HG02973 (cell line): ENCODE measurements around the gene GPD1.
A peak's percentile ranks its signal among the peaks of the same experiment; 100 is the strongest.

Experiments
- ATAC-seq: cut with Tn5 transposase; IDR thresholded peaks from one replicate; pipeline ENCODE4 v1.9.1; 2021; ENCODE audit warnings: moderate library complexity; ENCODE audit not compliant: unreplicated experiment

Gene GPD1

DNA sequence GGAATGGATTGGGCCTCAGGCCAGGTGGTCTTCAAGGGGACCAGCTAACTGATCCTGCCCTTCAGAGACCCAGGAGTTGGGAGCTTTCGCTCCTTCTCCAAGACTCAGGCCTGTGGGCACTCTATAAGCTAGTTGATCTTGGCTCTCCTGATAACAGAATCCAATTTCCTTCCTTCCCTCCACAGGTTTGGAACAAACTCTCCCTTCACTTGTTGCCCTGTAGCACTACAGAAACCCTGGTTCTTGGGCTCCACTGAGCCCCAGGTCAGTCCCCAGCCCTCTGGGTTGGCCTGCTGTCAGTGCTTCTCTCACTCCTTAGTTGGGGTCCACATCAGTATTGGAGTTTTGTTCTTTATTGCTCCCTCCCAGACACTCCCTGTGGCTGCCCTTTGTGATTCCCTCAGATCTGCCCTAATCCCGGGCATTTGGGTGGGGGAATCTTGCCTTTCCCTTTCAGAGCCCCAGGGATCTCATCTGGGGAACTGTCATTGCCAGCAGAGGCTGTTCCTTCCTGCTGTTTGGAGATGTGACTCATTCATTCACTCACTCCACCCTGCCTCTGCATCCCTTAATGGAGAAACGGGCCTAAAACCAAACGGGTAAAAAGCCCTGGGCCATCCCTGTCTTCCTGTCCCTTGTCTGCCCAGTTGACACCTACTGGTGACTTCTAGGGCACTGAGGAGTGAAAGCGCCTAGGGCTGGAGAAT is 4.4 kb upstream of the GPD1 start:
- no peak for ATAC-seq

DNA sequence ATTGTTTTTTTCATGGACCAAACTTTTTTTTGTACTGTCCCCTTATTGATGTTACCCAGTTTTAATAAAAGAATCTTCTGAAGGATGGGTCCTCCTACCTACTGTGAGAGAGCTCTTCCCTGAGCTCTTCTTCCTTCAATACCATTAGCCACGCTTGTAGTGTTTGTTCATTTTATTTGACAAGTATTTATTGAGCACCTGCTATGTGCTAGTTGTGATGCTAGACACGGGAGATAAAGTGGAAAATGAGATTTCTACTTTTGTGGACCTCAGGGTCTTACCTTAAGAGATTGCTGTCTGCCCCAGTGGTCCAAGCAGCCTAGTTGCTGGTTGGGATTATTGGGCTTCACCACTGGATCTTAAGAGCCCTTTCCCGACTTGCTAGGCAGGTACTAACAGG is 3.2 kb upstream of the GPD1 start:
- ATAC-seq: no peak

DNA sequence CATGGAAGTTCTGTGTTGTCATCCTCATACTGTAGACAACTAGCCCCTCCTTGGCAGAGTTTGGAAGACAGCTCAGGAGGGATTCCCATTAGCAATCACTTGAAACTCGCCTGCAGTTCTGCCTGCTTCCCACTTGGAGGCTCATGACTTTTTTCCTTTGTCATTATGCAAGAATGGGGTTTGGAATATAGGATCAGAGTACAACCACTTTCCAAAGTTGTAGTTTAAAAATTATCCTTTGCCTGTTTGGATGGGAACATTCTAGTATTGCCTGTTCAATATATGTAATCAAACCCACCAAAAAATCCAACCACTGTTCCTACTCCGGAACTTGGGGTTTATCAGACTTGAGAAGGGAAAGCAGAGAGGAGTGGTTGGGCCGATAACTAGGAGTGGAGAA is 2.1 kb upstream of the GPD1 start:
- no peak for ATAC-seq

DNA sequence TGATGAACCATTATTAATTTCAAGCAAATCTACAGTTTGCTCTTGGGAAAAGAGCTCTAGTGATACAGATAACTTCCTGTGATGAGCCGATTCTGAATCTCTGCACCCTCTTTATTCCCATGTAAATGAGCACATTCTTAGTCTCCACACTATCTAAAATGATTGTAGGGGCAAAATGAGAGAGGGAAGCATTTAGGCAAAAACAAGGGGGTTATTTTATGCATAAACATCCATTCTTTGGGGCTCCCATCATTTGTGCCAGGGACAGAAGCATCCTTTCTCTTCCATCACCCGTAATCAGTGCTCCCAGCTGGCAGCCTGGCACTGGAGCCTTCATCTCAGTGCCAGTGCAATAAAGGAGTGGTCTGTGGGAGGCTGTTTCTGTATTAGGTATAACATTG is 1.7 kb upstream of the GPD1 start:
- no peak for ATAC-seq

DNA sequence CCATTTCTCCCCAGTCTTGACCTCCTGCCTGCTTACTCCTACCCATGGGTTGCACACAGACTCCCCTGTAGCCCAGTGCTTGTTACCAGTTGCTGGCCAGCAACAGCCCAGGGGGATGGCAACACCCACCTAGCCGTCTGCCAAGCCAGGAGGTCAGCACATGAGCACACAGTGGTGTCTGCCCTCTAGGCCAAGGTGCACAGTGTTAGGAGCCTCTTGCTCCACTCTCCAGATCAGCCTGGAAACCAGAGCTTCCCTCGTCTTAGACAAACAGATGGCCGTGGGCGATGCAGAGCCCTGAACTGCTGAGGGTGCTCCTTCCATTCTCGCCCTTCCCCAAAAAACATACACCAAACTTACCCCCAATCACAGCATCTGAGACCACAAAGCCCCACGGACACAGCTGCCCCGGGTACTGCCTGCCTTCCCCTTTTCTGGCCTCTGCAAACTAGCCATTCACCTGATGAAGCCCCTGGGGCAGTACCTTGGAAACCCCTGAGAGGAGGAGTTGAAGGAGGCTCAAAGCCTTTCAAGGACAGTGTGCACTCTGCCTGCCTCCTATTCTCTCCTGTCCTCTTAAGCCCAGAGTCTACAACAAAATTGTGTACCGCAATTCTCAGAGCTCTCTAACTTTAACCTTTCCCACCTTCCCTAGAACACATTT is 1.0 kb upstream of the GPD1 start:
- ATAC-seq: no peak

DNA sequence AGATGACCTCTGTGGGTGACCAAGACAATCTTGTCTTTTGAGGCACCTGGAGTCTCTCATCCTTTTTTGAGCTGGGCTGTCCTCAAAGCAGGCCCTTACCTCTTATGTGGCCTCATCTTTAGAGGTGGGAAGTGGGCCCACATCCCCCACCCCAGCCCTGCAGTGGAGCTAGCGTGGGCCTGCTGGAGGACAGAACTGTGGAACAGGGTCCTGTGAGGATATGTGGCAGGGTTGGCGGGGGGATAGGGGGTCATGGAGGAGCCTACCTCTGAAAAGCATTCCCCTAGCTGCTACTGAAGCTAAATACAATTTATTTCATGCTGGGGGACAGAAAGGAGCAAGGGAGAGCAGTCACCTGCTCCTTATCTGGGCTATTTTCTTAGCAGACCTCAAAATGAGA is 457 bp upstream of the GPD1 start:
- ATAC-seq: no peak

DNA sequence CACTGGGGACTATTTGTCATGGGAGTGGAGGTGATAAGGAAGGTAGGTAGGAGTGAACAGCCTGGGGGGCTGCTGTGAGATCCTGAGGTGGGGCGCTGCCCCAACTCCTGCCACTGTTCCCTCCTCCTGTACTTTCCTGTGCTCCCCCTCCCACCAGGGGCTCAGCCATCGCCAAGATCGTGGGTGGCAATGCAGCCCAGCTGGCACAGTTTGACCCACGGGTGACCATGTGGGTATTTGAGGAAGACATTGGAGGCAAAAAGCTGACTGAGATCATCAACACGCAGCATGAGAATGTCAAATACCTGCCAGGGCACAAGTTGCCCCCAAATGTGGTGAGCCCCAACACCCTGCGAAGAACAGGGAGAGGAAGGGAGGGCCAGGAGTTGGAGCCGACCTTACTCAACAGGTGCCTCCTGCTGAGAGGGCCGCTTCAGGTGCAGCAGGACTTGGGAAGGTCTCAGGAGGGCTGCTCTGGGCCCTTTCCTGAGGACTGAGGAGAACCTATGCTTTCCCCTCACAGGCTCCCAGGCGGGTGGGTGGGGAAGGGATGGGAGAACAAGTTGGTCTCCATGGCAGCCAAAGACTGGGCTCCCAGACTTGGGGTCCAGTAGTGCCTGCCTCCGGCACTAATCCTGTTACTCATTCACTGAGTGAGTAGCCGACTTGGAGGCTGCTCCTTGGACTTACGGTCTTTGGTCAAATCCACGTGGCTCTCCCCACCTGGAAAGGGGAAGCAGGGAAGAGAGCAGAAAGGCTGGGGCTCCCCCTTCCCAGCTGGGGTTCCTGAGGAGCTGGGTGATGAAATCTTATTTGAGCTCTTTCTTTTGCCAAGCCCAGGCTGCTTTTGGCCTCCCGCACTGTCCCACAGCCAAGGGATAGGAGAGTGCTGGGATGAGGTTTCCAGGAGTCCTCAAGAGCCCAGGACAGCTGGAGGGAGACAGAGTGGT is 884 bp downstream of the GPD1 start:
- no peak for ATAC-seq

DNA sequence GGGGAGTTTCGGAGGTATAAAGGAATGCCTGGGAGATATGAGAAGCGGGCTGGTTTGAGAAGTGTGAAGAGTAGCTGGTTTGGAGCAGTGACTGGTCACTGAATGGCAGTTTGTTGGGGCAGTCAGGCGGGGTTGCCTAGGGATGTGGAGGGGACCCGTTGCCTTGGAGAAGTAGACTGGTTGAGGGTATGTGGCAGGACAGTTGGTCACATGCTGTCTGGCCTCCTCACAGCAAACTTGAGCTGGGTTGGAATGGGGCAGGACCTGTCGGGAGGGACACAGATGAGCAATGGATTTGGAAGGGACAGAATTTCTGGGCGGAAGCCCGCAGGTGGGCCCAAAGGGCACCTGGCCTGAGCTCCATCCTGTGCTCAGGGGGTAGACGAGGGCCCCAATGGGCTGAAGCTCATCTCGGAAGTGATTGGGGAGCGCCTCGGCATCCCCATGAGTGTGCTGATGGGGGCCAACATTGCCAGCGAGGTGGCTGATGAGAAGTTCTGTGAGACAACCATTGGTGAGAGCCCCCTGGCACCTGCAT is 2.2 kb downstream of the GPD1 start:
- ATAC-seq: no peak

DNA sequence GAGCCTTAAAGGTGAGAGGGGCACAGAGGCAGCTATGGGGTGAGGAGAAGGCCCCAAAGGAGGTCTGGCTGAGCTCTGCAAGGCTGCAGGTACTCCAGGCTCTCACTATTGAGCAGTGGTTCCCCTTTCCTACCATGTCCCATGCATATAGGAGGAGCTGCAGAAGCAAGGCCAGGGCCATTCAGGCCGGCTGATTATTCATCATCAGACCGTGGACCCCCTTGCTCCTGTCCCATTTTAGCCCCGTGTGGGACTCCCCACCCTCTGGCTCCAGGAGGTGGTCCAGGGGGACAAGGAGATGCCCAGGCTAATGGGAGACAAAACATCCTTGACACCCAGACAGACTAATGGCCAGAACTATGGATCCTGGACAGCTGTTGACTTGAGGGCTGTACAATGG is 3.1 kb downstream of the GPD1 start:
- ATAC-seq: no peak

DNA sequence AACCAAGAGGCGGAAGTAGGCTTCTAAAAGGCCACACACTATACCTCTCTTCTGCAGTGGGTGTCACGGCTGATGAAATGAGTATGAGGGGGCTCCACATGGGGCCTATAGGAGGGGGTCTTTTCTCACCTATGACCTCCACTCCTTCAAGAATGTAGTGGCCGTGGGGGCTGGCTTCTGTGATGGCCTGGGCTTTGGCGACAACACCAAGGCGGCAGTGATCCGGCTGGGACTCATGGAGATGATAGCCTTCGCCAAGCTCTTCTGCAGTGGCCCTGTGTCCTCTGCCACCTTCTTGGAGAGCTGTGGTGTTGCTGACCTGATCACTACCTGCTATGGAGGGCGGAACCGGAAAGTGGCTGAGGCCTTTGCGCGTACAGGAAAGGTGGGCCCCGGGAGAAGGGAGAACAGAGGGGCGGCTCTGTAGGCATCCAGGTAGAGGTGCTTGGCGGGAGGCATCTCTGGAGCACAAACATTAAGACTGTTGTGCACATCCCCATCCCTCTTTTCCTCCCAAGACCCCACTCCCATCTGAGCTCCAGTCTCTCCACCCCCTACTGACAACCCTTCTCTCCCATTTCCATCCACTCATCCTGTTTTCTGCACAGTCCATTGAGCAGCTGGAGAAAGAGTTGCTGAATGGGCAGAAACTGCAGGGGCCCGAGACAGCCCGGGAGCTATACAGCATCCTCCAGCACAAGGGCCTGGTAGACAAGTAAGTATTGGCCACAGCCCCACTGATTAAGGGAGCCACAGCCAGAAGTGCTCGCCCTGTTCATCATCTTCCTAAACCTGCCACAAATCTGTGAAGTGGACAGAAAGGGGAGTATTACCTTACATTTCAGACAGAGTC is 3.8 kb downstream of the GPD1 start:
- ATAC-seq: no peak

DNA sequence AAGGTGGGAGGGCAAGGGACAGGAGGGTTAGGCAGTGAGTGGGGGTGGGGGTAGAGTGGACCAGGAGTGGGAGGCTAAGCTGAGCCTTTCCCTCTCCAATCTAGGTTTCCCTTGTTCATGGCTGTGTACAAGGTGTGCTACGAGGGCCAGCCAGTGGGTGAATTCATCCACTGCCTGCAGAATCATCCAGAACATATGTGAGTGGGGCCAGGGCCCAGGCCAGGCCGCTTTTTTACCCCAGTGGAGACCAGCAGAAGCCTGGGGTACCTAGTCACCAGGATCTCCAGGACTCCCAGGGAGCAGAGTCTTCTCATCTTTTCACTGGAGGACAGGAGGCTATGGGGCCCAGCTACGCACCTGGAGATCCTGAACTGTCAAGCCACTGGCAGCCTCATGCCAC is 5.5 kb downstream of the GPD1 start:
- no peak for ATAC-seq

DNA sequence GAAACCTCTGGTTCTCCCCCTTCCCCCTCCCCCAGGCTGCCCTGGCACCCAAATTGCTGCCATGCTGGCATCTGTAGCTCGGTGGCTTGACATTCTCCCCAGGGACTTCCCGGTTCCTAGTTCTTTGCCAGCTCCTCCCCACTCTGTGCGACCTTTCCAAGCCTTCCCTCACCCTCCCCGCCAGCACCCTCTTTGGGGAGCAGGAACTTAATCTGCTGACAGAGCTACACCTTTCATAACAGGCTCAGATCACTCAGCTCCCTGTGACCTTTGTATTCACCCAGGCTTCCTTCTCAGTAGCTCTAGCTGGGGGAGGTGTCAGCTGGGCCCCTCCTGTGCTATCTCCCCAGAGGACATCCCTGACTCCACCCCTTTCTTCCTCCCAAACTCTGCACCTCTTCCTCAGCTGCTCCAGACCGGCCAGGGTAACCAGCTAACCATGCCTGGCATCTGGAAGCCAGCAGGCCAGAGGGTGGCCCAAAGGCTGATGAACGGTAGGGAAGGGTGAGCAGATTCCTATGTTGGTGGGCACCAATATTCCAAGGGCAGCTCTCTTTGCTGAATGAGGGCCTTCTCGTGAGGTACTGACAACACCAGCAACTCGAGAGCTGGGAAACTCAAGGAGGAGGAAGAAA is 6.4 kb downstream of the GPD1 start:
- no peak for ATAC-seq

DNA sequence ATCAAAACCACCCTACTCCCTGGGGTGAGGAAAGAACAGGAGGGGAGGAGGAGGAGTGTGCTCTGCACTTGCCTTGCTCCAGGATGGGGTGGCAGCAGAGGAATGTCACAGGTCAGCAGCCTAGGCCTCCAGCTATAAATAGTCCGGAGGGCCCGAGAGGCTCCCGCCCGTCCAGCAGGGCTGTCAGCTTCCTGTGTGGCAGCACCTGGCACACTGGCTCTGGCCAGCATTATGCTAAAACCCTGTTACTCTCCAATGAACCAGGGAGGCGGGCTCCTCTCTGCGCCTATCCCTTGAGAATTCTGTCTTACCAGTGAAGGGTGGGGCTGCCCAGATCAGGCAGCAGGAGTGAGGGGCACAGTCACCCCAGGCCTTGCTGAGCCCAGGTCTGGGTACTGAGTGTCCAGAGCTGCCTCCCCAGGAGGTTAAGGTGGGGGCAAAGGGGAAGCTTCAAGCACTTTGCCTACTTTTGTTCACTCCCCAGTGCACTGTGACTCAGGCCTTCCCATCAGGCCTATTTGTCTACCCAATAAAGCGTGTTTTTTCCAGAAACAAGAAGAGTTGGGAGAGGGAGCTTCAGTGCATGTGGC is 7.0 kb downstream of the GPD1 start:
- ATAC-seq: no peak

DNA sequence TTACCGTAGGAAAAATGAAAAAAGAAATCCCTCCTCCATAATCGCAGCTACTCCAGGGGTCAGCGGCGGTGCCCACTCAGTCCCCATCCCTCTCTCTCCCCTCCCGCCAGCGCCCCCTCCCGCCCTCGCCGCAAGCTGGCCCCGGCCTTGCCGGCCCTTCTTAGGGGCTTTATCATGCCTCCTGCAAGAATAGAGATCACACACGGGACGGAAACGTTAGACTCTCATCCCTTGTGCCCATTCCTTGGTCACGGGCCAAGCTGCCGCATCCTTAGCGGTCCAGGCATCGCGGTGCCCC is 7.5 kb downstream of the GPD1 start:
- ATAC-seq: no peak

DNA sequence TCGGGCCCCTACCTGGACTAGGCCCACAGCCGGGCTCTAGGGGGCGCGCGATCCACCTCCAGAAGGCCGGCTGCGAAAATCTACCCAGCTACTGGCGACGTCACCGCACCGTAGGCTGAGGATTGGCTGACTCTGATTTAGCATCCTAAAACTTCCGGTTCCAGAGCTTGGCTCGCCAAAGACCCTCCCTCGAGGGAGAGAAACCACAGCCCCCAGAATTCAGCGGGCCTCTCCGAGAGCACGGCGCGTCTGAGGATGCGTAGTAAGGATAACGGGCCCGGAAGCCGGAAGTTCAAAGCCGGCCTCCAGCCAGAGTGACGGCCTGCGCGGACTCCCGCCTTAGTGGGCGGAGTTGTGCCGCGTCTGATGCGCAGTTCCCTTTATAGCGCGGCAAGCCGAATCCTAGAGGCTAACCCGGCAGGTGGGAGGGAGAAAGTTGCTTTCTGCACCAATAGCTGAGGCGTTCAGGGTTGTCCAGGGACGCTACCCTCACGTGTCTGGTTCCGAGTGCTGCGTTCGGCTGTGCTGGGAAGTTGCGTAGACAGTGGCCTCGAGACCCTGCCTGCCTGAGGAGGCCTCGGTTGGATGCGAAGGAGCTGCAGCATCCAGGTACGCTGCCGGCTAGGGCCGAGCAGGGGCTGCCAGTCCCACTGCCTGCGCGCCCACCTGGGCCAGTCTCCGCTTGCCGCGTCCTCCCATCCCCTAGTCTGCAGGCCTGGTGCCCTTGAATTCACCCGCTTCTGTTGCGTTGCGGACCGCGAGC is 8.1 kb downstream of the GPD1 start, which contains the start of gene COX14:
Gene COX14, plus strand, starts transcription at position 544 of the 763 bp plus-strand sequence. CDS start 7,808 bp downstream, outside the sequence.
- peak; percentile 74 for ATAC-seq

DNA sequence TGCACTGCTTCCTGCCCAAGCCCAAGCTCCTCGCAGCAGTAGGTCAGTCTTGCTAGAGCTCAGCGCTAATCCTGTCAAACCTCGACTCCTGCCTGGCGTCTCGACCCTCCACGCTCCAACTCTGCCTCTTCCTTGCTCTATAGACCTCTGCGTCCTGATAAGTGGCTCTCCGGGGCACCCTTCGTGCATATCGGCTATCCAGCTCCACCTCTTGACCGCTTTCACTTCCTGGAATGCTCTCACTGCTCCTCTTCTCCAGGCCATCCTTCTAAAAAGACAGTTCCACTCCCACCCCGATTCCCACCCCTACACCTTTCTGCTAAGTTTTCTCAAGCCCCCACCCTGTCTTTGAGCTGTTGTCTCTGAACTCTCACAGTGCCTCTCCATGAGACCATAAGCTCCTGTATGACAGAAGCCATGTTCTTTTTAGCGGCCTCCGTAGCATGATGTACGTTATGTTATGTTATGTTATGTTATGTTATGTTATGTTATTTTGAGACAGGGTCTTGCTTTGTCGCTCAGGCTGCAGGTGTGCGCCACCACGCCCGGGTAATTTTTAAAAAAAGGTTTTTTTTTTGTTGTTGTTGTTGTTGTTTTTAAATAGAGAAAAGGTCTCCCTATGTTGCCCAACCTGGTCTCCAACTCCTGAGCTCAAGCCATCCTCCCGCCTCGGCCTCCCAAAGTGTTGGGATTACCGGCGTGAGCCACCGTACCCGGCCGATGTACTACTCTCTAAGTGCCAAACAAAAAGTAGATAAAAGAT is 8.8 kb downstream of the GPD1 start:
- ATAC-seq: peak; percentile 1

DNA sequence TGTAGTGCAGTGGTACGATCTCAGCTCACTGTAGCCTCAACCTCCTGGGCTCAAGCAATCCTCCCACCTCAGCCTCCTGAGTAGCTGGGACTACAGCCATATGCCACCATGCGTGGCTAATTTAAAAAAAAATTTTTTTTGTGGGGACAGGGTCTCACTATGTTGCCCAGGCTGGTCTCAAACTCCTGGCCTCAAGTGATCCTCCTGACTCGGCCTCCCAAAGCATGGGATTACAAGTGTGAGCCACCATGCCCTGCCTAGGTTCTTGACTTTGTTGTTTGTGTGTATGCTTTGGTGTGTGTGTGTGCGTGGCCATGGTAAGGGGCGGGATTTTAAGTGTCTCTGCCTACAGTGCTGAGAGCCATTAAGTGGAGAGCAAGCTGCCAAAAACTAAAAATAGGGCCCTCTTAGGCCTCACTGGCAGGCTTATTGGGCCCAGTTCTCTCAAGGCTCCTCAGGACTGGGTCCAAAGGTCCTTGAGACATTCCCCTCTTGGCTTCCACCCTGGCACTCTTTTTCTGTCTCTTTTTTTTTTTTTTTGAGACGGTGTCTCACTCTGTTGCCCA is 13.3 kb downstream of the GPD1 start:
- ATAC-seq: no peak

DNA sequence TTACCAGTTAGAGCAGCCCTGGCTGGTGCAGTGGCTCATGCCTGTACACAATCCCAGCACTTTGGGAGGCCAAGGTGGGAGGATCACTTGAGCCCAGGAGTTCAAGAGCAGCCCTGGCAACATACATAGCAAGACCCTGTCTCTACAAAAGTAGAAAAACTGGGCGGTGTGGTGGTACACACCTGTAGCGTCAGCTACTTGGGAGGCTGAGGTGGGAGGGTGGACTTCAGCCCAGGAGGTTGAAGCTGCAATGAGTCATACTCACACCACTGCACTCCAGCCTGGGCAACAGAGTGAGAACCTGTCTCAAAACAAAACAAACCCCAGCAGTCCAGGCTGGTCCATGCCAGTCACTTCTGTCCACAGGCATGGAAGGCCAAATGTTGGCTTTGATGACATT is 15.6 kb downstream of the GPD1 start:
- no peak for ATAC-seq
